Testis (tissue), 3 donors: ENCODE data around the gene RIMBP2. TPM values are rescaled to one million over a fixed set of nuclear protein-coding genes. Genes with fewer than 3 reads are reported as not detected.

Experiments used
- DNase-seq: peaks from one replicate; pipeline ENCODE4 v3.0.0-alpha.2; 2019
- H3K27ac ChIP-seq, 2 donors: fragments of 200-600 bp; sonication (generic); one replicate each; pipeline ENCODE4 v1.5.1; 2019
- H3K27me3 ChIP-seq: fragments of 200-600 bp; sonication (generic); one replicate; pipeline ENCODE4 v1.5.1; 2019
- H3K36me3 ChIP-seq: fragments of 200-600 bp; sonication (generic); one replicate; pipeline ENCODE4 v1.5.1; 2017; ENCODE audit warnings: low read depth; ENCODE audit errors: missing control alignments
- H3K4me1 ChIP-seq: fragments of 200-600 bp; sonication (generic); one replicate; pipeline ENCODE4 v1.5.1; 2019
- H3K4me3 ChIP-seq, 2 donors: fragments of 200-600 bp; sonication (generic); one replicate each; pipeline ENCODE4 v1.5.1; 2017 to 2019
- H3K9me3 ChIP-seq: fragments of 200-600 bp; sonication (generic); one replicate; pipeline ENCODE4 v1.5.1; 2017
- POLR2A ChIP-seq: fragments of 450-650 bp; IDR thresholded peaks from one replicate; pipeline ENCODE4 v1.6.1; 2017; ENCODE audit warnings: antibody characterized with exemption, mild to moderate bottlenecking, moderate library complexity
- WGBS, 2 donors: methylation state at CpG; one replicate each; pipeline ENCODE4 v1.1.5; 2018; 5-methylcytosine and 5-hydroxymethylcytosine counted together
- intact Hi-C: fragments of 100-400 bp; cut with DNase I; formaldehyde crosslinking; loops from one replicate; pipeline ENCODE4 v1.15.1; 2023; ENCODE audit warnings: low total_unique reads
- polyA plus RNA-seq: library from polyadenylated mRNA; stranded (reverse); fragments of 350-450 nt; fragmentation: Illumina TruSeq; extraction: RNeasy Lipid Tissue Mini Kit (QIAGEN cat#74804); gene quantifications from one replicate; pipeline ENCODE4 v1.2.3, GENCODE V29; 2014; ENCODE audit warnings: low read depth, low replicate concordance; ENCODE audit not compliant: insufficient read depth
- total RNA-seq, 2 donors: library from RNA; depleted of rRNA; stranded (reverse); fragments of >200 nt; gene quantifications; one replicate each; pipeline ENCODE4 v1.2.3, GENCODE V29; 2016
- TF ChIP-seq, protein P1 (sequence below), 3 experiments: fragments of 450-650 bp in 2 of 3; fragments of 200-600 bp in 1 of 3; sonication (generic) in 1 of 3; IDR thresholded peaks; one replicate each; pipeline ENCODE4 v1.5.1; 2016 to 2019; ENCODE audit warnings: antibody characterized with exemption in 3 of 3, mild to moderate bottlenecking in 2 of 3, moderate library complexity in 1 of 3

RIMBP2 gene
- total and polyA plus RNA-seq, 3 donors from 2014 or later, result 8.0 to 10.0 (median 8.7) TPM

DNA sequence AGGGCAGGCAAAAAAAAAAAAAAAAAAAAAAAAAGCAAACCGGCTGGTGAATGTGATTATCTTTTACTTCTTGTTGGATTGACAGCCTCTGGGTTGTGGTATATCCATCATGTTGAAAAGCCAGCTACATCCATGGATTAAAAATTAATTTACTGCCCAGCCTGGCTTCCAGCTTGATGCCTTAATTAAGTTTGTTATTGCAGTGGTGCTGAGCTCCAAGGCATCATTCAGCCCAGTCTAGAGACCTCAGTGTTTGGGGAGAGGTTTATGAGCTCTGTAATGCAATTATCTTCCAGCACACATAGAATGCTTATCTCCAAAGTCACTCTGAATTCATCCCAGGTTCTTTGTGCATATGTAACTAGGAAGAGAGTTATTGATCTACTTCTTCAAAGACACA is 114.8 kb downstream of the RIMBP2 start:
- no peak overlapping the region for H3K4me3 ChIP-seq
- no peaks in the 10 kb centered on the region for H3K27me3 ChIP-seq
- no peaks in the 10 kb centered on the region for H3K9me3 ChIP-seq
- intact Hi-C loops, result no loop called here
- H3K4me1 ChIP-seq, result no peaks in the 10 kb centered on the region
- DNase-seq, result no peak
- H3K27ac ChIP-seq, result no peak overlapping the region
- no peaks in the 10 kb centered on the region for H3K36me3 ChIP-seq
- 41 to 47% methylated on average over 1 of the region's 1 CpG for WGBS, 2 donors
- TF ChIP-seq POLR2A, result no peak
- TF ChIP-seq, protein P1, sequence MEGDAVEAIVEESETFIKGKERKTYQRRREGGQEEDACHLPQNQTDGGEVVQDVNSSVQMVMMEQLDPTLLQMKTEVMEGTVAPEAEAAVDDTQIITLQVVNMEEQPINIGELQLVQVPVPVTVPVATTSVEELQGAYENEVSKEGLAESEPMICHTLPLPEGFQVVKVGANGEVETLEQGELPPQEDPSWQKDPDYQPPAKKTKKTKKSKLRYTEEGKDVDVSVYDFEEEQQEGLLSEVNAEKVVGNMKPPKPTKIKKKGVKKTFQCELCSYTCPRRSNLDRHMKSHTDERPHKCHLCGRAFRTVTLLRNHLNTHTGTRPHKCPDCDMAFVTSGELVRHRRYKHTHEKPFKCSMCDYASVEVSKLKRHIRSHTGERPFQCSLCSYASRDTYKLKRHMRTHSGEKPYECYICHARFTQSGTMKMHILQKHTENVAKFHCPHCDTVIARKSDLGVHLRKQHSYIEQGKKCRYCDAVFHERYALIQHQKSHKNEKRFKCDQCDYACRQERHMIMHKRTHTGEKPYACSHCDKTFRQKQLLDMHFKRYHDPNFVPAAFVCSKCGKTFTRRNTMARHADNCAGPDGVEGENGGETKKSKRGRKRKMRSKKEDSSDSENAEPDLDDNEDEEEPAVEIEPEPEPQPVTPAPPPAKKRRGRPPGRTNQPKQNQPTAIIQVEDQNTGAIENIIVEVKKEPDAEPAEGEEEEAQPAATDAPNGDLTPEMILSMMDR (IDR thresholded peaks at IDR 0.05), result no peak

DNA sequence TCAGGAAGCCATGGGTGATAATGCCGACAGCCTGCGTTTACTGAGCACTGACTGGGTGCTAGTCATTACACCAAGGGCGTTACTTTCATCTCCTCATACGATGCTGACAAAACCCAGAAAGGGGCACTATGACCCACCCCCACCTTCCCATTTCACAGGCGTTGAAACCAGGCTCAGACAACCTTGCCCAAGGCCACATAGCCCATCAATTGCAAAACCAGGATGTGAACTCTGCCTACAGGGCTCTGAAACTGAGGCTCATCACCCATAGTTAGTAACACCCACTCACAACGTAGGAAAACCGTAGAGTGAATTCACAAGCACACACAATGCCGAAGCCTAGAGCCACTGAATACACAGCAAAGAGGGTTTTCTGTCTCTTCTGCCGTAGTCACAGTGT is 119.9 kb downstream of the RIMBP2 start:
- H3K36me3 ChIP-seq, result no peaks in the 10 kb centered on the region
- H3K27ac ChIP-seq, result no peak overlapping the region
- DNase-seq, result no peak
- intact Hi-C loops, result no loop called here
- no peaks in the 10 kb centered on the region for H3K9me3 ChIP-seq
- no peak overlapping the region for H3K4me3 ChIP-seq
- 70 to 79% methylated on average over 9 of the region's 9 CpGs for WGBS, 2 donors
- H3K4me1 ChIP-seq, result no peaks in the 10 kb centered on the region
- TF ChIP-seq, protein P1 (IDR thresholded peaks at IDR 0.05), result no peak
- TF ChIP-seq POLR2A, result no peak
- no peaks in the 10 kb centered on the region for H3K27me3 ChIP-seq

DNA sequence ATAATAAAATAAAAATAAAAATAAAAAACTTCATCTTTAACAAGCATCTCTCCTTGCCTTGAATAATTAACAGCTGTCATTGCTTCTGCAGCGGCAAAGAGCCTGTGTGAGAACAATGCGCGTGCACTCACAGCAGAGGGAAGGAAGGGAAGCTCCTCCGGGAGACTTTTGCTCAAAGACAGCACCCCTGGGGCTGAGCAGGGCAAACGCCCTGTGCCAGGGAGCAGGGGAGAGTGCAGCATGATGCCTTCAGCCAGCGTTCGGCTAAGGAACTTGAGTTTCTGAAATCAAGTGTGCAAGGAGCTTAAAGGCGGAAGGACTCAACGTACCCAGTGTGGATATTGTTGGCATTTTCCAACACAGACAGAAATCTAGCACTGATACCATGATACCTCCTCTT is 120.5 kb downstream of the RIMBP2 start:
- no peaks in the 10 kb centered on the region for H3K27me3 ChIP-seq
- H3K4me1 ChIP-seq, result no peaks in the 10 kb centered on the region
- no peak for DNase-seq
- H3K4me3 ChIP-seq, result no peak overlapping the region
- H3K27ac ChIP-seq, result no peak overlapping the region
- intact Hi-C loops, result no loop called here
- H3K36me3 ChIP-seq, result no peaks in the 10 kb centered on the region
- WGBS, 2 donors, result 77 to 81% methylated on average over 9 of the region's 9 CpGs
- no peak for TF ChIP-seq POLR2A
- TF ChIP-seq, protein P1 (IDR thresholded peaks at IDR 0.05), result no peak
- H3K9me3 ChIP-seq, result no peaks in the 10 kb centered on the region

DNA sequence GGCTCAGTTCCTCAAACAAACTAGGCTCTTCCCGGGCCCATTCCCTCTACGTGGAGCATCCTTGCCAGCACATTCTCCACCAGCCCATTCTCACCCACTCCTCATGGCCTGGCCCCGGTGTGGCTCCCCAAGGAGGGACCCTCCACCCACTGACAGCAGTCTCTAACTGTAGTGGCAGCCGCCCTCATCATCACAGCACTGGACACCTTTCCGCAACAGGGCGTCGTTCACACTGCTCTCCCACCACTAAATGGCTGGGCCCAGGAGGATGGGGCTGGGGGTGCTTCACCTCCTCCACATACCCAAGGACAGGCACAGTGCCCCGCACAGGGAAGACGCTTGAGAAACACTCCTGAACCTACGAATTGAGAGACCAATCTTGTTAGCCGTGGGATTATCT is 123.0 kb downstream of the RIMBP2 start:
- WGBS, 2 donors, result 61 to 75% methylated on average over 11 of the region's 11 CpGs
- no peak for TF ChIP-seq POLR2A
- TF ChIP-seq, protein P1 (IDR thresholded peaks at IDR 0.05), result no peak
- no peak overlapping the region for H3K4me3 ChIP-seq
- H3K27ac ChIP-seq, result no peak overlapping the region
- no peaks in the 10 kb centered on the region for H3K27me3 ChIP-seq
- H3K36me3 ChIP-seq, result no peaks in the 10 kb centered on the region
- DNase-seq, result no peak
- no peaks in the 10 kb centered on the region for H3K4me1 ChIP-seq
- intact Hi-C loops, result no loop called here
- H3K9me3 ChIP-seq, result no peaks in the 10 kb centered on the region

DNA sequence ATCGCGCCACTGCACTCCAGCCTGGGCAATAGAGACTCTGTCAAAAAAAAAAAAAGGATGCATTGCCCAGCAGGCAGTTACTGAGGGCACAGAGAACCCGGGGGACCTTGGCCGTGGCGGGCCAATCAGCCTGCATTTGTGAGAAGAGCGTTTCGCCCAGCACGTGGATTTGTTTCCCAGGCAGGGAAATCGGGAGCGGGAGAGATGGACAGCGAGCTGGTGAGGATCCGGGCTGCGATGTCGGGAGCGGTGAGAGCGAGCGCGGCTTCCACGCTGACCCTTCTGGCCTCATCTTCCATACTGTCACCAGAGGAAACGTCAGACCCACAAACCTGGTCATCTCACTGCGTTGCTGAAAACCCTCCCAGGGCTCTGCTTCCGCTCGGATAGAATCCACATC is 123.5 kb downstream of the RIMBP2 start:
- DNase-seq, result no peak
- no peaks in the 10 kb centered on the region for H3K27me3 ChIP-seq
- intact Hi-C loops, result no loop called here
- H3K27ac ChIP-seq, result no peak overlapping the region
- no peak for TF ChIP-seq POLR2A
- TF ChIP-seq, protein P1 (IDR thresholded peaks at IDR 0.05), result no peak
- no peaks in the 10 kb centered on the region for H3K36me3 ChIP-seq
- no peak overlapping the region for H3K4me3 ChIP-seq
- H3K4me1 ChIP-seq, result no peaks in the 10 kb centered on the region
- WGBS, 2 donors, result 66 to 83% methylated on average over 23 of the region's 23 CpGs
- H3K9me3 ChIP-seq, result no peaks in the 10 kb centered on the region
